Dedifferentiated amniotic fluid mesenchymal stem cell (primary cell): ENCODE data around the gene DRC3.
"Not testable (repeated sequence)": the region's sequence is repeated elsewhere in the genome, so short reads cannot be mapped to it uniquely, and the experiment has no call there.

ENCODE experiments used
- DNase-seq: peaks from one replicate; pipeline ENCODE4 v3.0.0-alpha.2; 2016; ENCODE audit errors: extremely low spot score

DRC3 gene

GRCh38 chr17:17993366-17993765, 20.7 kb downstream of the DRC3 start:
- DNase-seq: no peak

DNA sequence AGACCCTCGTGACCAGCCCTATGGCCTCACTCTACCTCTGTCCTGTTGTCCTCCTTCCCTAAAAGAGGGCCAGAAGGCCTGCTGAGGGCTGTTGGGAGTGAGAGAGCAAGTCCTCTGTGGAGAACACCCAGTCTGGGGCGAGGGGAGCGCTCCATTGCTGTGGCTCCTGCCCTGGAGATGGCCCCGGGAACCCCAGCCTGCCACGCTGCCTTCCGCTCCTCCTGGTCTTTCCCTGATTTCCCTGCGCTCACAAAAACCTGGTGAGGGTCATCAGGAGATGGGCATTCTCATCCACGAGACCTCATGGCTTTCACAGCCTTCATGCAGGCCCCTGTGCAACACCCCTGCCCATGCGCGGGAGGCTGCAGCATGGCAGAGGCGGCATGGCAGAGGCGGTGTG, 21.2 kb downstream of the DRC3 start:
- DNase-seq: no peak

DNA sequence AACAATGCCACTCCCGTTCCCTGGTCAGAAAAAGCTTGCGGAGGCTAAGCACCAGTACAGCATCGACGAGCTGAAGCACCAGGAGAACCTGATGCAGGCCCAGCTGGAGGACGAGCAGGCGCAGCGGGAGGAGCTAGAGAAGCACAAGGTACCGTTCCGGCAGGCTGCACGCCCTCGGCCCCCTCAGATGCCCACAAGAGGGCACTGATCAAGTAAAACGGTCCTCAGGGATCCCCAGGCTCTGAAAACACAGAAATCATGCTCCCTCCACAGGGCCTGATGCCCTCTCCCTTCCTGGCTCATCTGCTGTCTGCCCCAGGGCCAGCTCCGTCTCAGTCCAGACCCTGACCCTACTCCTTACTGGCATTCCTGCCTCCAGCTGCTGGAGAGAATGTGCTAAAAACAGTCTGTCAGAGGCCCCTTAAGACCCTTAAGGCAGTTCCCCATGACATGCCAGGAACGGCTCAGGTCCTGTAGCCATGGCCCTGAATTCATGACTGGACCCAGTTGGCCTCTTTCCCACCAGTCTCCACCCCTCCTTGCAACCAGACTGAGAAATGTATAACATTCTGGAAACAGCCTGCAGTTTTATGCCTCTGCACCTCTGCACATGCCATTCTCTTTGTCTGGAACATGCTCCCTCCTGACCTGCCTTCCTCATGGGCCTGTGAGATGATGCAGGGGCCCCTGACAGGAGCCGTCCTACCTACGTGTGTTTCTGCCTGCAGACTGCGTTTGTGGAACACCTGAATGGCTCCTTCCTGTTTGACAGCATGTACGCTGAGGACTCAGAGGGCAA, 21.8 kb downstream of the DRC3 start:
- peak; percentile 18 for DNase-seq

- not testable (repeated sequence) for DNase-seq
Measured at GRCh38 chr17:17995887-17996286, 23.2 kb downstream of the DRC3 start.

- DNase-seq: no peak
Measured at GRCh38 chr17:17998934-17999333, 26.3 kb downstream of the DRC3 start.

DNA sequence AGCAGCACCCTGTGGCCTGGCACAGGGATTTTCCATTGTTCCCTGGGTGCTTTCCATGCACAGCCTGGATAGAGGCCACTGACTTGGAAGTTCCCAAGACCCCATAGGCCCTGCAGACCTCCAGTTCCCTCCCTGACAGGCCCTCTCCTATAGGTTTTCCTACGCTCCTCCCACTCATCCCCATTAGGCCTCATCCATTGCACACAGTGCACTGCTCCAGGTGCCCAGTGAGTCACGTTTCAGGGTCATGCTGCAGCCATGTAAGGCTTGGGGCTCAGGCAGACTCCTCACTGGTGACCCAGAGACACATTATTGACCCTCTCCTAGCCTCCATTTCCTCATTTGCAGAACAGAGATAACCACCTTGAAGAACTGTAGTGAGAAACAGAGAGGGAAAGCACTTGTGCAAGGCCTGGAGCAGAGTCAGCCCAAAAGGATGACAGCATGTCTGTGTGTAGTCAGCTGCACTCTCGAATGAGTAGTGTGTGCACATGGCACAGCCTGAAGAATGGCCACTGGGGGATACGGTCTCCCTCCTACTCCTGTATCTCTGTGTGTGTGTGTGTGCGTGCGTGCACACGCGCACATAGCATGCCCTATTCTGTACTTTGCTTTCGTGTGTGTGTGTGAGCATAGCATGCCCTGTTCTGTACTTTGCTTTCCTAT, 26.8 kb downstream of the DRC3 start:
- no peak for DNase-seq

DNA sequence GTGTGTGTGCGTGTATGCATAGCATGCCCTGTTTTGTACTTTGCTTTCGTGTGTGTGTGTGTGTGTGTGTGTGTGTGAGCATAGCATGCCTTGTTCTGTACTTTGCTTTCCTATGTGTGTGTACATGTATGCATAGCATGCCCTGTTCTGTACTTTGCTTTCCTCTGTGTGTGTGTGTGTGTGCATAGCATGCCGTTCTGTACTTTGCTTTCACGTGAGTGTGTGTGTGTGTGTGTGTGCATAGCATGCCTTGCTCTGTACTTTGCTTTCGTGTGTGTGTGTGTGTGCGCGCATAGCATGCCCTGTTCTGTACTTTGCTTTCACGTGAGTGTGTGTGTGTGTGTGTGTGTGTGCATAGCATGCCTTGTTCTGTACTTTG, 27.4 kb downstream of the DRC3 start:
- DNase-seq: no peak

- DNase-seq: no peak
Measured at GRCh38 chr17:18002171-18002570, 29.5 kb downstream of the DRC3 start.

DNA sequence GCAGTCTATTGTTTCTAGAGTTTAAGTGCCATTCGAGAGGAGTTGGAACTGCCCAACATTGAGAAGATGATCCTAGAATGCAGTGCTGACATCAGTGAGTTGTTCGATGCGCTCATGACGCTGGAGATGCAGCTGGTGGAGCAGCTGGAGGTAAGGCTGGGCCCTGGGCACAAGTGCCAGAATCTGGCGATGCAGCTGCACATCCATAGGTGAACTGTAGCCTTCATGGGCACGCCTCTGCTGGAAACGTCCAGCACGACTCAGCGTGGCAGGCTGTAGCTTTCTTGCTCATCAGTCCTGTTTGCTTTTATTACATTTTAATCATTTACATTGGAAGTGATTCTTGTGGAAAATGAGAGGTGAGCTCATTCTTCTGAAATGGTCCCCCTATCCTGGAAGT, 31.7 kb downstream of the DRC3 start:
- no peak for DNase-seq

- DNase-seq: no peak
Measured at GRCh38 chr17:18004884-18005305, 32.2 kb downstream of the DRC3 start.

GRCh38 chr17:18005496-18005895, 32.8 kb downstream of the DRC3 start:
- no peak for DNase-seq

DNA sequence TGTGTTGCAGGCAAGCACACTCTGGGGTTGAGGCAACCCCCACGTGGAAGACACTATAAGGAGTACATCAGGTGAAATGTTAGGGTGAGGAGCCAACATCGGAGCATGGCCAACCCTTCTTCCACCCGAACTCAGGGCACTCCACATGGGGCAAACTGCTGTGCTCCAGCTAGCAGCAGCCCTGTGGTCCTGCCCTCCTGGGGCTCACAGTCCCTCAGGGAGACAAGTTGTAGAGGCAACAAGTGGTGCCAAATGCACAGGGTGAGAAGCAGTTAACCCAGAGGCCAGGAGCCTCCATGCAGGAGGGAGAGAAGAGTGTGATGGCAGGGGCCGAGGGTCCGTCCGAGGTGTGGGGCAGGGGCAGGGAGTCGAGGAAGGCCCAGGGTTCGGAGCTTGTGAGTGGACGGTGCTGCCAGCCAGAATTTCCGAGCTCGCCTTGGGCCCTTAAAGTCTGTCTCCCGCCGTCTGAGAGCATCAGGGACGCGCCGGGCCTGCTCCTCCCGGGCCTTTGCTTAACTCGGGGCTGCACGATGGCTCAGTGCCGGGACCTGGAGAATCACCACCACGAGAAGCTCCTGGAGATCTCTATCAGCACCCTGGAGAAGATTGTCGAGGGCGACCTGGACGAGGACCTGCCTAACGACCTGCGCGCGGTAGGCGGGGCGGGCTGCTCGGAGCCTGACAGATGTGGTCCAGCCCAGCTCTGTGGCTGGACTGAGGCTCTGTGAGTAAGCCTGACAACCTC, 34.0 kb downstream of the DRC3 start:
- DNase-seq: no peak

DNA sequence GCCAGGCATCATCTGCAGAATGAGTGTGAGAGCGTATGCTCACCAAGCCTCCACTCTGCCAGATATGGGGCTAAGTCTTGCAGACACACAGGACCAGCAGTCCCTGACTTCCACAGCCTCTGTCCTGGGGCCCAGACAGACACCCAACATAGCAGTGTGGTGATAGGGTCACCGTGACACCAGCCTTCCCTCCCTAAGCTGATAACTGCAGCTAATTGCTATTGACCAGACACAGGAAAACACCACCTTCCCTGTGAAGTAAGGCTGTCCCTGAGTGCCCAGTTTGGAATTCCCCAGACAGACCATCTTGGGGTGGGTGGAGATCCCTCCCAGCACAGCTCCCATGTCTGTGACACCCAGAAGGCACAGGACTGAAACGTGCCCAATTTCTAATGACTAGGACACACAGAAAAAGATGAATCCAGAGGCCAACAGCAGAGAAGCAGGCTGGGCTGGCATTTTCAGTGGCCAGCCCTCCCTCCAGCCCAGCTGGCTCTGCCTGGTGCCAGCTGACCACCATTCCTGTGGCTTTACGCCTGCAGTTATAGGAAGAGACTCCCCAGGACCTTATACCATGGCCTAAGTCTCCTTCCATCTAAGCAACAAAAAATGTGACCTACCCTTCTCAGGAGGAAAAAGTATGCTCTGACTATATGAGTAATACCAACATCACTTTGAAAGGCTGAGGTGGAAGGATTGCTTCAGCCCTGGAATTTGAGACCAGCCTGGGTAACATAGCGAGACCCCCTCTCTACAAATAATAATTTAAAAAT, 36.0 kb downstream of the DRC3 start:
- DNase-seq: peak; percentile 22

- no peak for DNase-seq
Measured at GRCh38 chr17:18009609-18010420, 37.2 kb downstream of the DRC3 start.

DNA sequence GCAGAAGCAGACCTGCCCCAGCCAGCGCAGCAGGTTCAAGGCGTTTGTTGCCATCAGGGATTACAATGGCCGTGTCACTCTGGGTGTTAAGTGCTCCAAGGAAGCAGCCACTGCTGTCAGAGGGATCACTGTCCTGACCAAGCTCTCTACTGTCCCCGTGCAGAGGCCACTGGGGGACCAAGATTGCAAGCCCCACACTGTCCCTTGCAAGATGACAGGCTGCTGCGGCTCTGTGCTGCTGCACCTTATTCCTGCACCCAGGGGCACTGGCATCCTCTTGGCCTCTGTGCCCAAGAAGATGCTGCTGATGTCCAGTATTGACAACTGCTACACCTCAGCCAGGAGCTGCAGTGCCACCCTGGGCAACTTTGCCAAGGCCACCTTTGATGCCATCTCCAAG, 38.6 kb downstream of the DRC3 start:
- DNase-seq: no peak

DNA sequence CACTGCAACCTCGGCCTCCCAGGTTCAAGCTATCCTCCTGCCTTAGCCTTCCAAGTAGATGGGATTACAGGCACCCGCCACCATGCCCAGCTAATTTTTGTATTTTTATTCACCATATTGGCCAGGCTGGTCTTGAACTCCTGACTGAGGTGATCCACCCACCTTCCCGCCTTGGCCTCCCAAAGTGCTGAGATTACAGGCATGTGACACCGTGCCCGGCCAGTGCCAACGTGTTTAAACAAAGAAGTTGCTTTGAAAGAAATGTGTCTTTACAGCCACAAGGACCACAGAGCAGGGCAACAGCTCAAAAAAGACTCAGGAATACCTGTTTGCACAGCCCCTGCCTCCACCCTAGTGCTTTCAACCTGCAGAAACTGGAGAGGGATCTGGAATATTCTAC, 41.3 kb downstream of the DRC3 start:
- DNase-seq: no peak

- no peak for DNase-seq
Measured at GRCh38 chr17:18015593-18015992, 42.9 kb downstream of the DRC3 start.

GRCh38 chr17:18016426-18016825, 43.8 kb downstream of the DRC3 start:
- DNase-seq: no peak

GRCh38 chr17:18017958-18018357, 45.3 kb downstream of the DRC3 start:
- no peak for DNase-seq

DNA sequence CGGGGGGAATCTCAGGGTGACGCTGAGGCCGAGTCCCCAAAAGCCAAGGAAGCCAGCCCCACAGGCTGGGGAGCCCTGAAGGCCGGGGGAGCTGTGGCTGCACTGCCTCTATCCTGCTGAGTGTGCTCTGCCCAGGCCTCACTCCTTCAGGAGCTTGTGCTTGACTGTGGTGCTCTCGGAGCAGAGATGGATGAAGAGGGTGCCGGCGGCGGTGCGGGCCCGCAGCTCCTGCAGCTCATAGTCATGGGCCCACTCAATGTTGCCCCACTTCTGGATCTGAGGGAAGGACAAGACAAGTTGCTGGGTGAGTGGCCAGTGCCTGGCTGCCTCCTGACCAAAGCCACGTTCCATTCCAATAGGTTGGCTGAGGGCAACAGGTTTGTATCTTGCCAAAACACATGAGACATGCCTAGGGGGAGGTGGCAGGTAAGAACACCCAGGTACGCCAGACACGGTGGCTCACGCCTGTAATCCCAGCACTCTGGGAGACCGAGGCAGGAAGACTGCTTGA, 45.8 kb downstream of the DRC3 start:
- no peak for DNase-seq

GRCh38 chr17:18019838-18020154, 47.1 kb downstream of the DRC3 start:
- no peak for DNase-seq
